Esophagus muscularis mucosa (tissue), 3 donors: ENCODE data around the gene AHRR.

Experiments used
- POLR2AphosphoS5 ChIP-seq, 2 donors: sonication (generic); formaldehyde crosslinking; IDR thresholded peaks; one replicate each; pipeline ENCODE4 v1.6.1; 2017; ENCODE audit warnings: antibody characterized with exemption in 2 of 2
- TF ChIP-seq, protein P1 (sequence below), 3 experiments: fragments of 200-600 bp in 2 of 3; fragments of 450-650 bp in 1 of 3; sonication (generic) in 2 of 3; IDR thresholded peaks; one replicate each; pipeline ENCODE4 v1.5.1; 2017 to 2019; ENCODE audit warnings: antibody characterized with exemption in 3 of 3, mild to moderate bottlenecking in 2 of 3, moderate library complexity in 1 of 3

DNA sequence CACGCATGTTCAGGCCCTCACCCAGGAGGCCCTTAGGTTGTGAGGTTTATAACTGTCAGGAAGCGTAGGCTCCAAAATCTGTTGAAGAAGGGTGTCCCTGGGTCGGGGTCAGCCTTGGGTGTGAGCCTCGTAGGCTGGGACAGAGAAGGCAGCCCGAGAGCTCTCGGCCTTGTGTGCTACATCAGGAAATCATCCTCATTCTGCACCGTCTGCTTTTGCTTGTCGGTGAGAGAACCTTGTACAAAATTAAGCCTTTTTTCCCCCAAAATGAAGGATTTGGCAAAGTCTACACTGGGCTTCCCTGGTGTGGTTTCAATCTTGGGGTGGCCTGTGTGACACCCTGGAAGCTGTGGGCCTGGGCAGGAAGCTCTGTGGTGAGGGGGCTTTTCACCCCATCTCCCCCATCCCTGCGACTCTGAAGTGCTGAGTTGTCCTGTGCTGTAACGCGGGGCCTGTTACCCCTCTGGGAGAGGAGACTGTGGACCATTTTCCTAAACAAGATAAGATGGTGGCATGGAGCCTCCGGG, 55.3 kb downstream of the AHRR start:
- no peak for TF ChIP-seq POLR2AphosphoS5 (IDR thresholded peaks at IDR 0.05)
- TF ChIP-seq, protein P1, sequence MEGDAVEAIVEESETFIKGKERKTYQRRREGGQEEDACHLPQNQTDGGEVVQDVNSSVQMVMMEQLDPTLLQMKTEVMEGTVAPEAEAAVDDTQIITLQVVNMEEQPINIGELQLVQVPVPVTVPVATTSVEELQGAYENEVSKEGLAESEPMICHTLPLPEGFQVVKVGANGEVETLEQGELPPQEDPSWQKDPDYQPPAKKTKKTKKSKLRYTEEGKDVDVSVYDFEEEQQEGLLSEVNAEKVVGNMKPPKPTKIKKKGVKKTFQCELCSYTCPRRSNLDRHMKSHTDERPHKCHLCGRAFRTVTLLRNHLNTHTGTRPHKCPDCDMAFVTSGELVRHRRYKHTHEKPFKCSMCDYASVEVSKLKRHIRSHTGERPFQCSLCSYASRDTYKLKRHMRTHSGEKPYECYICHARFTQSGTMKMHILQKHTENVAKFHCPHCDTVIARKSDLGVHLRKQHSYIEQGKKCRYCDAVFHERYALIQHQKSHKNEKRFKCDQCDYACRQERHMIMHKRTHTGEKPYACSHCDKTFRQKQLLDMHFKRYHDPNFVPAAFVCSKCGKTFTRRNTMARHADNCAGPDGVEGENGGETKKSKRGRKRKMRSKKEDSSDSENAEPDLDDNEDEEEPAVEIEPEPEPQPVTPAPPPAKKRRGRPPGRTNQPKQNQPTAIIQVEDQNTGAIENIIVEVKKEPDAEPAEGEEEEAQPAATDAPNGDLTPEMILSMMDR (IDR thresholded peaks at IDR 0.05) = no peak
